ENCODE data around the gene MCTP1.

GRCh38 chr5:95285409-95285755 lies 488 bp upstream of the MCTP1 start:
- TF ChIP-seq CTCF (conservative IDR thresholded peaks at IDR 0.05; ENCODE audit: low read depth, low read length): no peak
- no peak for TF ChIP-seq EZH2 (IDR thresholded peaks at IDR 0.05; ENCODE audit: borderline replicate concordance, low read depth, low read length, poor library complexity, severe bottlenecking)
